GM21576 (cell line): ENCODE results near the gene SEC23IP.

ENCODE experiments used
- ATAC-seq: cut with Tn5 transposase; IDR thresholded peaks from one replicate; pipeline ENCODE4 v1.9.1; 2021; ENCODE audit warnings: mild to moderate bottlenecking, moderate library complexity; ENCODE audit not compliant: unreplicated experiment

SEC23IP gene

DNA sequence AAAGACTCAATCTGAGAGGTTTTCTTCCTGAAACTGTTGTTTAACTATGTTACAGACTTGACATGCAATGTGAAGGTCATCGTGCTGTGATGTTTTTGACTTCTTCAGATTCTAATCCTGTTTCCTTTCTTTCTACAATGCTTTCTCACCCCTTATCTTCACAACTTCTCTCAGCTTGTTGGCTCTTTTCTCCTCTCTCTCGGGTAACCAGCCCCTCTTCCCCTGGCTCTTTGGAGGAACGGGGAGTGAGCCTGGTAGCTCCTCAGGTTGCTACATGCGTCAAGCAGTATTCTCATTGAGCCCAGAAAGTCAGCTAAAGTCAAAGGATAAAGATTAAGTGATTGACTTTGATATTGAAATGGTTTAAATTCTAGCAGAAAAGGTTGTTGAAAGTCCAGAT, 40.1 kb downstream of the SEC23IP start:
- no peak for ATAC-seq

DNA sequence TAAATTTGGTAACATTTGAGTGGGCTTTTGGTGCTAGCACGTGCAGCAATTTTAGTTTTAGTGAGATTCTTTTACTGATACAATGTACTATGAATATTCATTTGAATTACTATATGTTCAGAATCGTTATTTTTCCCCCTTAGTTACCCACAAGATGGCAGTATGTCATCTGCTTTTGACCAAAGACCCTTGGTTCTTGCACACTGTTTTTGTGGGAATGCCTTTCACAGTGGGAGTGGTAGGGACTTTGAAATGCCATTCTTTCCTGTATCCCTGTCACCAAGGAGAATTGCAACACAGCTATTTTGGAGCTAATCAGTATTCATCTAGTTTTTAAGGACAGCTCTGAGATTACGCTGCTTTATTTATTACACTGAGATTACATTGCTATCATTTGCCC, 40.6 kb downstream of the SEC23IP start:
- no peak for ATAC-seq

- ATAC-seq: no peak
Observed at GRCh38 chr10:119940487-119940886, 48.0 kb downstream of the SEC23IP start.

GRCh38 chr10:119942973-119943372, 50.4 kb downstream of the SEC23IP start:
- ATAC-seq: no peak

DNA sequence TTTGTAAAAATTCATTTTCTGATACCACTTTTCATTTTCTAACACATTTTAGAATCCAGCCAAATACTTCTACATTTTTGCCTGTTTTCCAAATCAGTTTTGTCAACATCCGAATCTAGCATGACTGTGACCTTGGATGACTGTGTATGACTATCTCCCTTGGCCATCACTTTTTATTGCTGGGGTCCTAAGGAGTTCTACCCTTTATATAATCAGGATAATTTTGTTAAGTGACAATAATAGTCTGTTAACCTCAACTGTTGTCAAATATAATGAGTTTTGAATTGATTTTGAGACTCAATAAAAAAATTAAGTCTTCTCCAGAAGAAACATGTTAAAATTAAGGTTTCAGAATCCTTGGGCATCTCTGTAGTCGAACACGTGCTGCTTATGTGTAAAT, 53.3 kb downstream of the SEC23IP start:
- no peak for ATAC-seq

- no peak for ATAC-seq
Observed at GRCh38 chr10:119947300-119947699, 54.8 kb downstream of the SEC23IP start.

DNA sequence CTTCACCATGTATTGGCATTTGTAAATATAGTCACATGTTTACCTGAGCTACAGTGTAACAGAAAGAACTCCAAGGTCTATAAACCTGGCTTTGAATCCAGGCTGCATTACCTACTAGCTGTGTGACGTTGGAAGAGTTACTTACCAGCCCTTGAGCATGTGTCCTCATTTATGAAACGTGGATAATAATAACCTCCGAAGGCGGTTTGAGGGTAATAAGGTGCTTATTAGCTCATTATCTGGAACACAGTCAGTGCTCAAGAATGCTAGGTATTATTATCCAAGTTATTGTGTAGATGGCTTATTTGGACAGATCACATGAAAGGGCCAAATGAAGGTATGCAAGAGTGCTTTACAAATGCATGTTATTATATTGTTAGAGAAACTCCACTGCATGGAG, 64.9 kb downstream of the SEC23IP start:
- no peak for ATAC-seq

GRCh38 chr10:119962837-119963236, 70.3 kb downstream of the SEC23IP start:
- ATAC-seq: no peak

- no peak for ATAC-seq
Observed at GRCh38 chr10:119967066-119967465, 74.5 kb downstream of the SEC23IP start.

- ATAC-seq: no peak
Observed at GRCh38 chr10:119969609-119970008, 77.1 kb downstream of the SEC23IP start.

GRCh38 chr10:119970107-119970506, 77.6 kb downstream of the SEC23IP start:
- ATAC-seq: no peak

- ATAC-seq: no peak
Observed at GRCh38 chr10:119970963-119971362, 78.4 kb downstream of the SEC23IP start.

DNA sequence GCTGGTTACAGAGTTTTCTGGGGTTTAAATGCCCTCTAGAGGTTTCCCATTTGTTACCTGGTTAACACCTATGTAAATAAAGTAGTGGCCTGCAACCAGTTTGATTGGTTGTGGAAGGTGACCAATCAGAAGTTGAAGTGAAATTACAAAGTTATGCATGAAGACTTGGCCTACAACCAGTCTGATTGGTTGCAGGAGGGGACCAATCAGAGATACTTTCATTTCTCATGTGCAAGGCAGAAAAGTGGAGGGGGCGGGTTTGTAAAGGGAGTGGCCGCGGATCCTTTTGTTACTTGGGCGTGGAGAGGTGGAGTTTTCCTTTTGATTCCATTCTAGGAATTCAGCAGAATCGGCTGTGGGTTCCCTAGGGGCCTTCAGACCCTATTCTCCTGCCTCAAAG, 80.8 kb downstream of the SEC23IP start:
- ATAC-seq: no peak

DNA sequence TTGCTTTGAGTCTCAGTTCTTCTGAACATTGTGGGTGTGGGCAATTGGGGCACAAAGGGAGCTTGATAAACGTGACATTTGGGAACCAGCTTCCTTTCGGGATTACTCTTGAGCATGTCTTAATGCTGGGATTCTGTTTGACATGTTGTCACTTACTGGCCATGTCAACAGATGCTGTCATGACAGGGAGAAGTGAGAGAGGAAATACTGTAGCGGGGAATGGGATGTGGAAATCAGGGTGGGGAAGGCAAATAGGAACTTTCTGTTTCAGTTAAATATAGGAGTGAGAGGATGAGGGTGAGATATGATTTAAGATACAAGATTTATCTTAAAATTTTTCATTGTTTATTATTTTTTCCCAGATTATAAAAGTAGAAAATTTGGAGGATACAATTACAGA, 83.9 kb downstream of the SEC23IP start:
- no peak for ATAC-seq

DNA sequence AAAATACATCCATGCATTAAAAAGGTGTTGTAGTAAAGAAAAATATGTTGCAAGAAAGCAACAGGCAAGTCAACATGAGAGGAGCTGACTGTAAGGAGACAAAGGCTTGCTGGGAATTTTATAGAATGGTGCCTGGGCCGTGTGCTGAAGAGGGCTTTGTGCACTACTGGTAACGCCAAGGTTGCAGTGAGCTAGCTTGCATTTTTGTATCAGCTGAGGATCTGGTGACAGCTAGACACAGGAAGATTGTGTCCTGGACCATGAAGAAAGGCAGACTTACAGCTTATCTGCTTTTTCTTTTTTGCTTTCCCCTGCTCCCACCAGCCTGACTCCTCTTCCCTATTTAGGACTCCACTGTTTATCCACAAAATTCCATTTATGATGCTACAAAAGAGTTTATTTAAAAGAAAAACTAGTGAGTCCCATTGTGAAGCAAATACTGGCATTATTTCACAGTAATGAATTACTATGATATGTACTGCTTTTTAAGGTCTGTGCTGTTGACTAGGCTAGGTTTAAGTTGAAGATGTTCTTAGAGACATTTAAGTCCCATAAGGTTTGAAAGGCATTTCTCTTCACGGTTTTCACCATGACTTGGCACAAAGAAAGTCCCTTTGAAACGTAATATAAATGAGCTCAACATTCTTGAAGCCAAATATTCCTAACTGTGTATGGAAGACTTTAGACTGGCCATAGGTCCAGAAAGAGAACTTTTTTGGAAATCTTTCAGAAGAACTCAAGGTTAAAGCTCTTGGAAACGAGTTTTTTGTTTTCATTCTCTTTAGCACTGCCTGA, 88.6 kb downstream of the SEC23IP start:
- no peak for ATAC-seq

GRCh38 chr10:119981826-119982225, 89.3 kb downstream of the SEC23IP start:
- no peak for ATAC-seq

DNA sequence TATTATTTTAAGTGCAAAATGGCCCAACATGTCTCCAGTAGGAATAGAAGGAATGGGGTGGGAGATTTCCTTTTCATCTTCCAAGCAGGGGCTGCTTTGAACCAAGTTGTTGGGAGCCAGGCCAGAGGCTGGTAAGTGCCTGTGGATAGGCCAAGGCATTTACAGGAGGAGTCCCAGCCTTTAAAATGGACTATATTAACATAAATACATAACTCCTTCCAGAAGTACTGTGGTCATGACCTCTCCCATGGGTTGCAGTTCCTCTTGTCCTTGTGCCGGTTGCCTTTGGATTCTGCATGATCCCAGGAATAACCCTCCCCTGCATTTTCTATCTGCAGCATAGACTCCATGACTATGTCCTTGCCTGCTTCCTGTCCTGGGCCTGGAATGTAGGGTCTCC, 95.8 kb downstream of the SEC23IP start:
- no peak for ATAC-seq

- no peak for ATAC-seq
Observed at GRCh38 chr10:119989966-119990365, 97.4 kb downstream of the SEC23IP start.

- no peak for ATAC-seq
Observed at GRCh38 chr10:119991066-119991465, 98.5 kb downstream of the SEC23IP start.

DNA sequence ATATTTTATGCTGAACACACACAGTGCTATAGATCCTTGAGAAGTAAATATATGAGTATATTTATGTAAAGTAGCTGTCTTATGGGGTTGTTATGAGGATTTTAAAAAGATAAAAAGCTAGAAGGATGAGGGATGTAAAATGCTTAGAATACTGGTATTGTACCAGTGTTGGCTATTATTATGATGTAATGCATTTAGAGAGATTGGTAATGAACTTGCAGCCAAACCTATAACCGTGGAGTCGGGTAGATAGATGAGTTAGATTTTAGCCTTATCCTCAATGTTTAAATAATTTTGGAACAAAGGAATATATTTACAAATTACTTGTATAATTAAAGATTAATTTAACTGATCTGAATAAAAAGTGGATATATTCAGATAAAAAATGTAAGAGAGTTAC, 99.3 kb downstream of the SEC23IP start:
- ATAC-seq: no peak
